ENCODE measurements around the gene ABCC1. TPM values are rescaled to one million over a fixed set of nuclear protein-coding genes. Genes with fewer than 3 reads are reported as not detected.

ABCC1 gene
- total RNA-seq, result 10 to 100 TPM; 64.5 to 67.6 TPM

DNA sequence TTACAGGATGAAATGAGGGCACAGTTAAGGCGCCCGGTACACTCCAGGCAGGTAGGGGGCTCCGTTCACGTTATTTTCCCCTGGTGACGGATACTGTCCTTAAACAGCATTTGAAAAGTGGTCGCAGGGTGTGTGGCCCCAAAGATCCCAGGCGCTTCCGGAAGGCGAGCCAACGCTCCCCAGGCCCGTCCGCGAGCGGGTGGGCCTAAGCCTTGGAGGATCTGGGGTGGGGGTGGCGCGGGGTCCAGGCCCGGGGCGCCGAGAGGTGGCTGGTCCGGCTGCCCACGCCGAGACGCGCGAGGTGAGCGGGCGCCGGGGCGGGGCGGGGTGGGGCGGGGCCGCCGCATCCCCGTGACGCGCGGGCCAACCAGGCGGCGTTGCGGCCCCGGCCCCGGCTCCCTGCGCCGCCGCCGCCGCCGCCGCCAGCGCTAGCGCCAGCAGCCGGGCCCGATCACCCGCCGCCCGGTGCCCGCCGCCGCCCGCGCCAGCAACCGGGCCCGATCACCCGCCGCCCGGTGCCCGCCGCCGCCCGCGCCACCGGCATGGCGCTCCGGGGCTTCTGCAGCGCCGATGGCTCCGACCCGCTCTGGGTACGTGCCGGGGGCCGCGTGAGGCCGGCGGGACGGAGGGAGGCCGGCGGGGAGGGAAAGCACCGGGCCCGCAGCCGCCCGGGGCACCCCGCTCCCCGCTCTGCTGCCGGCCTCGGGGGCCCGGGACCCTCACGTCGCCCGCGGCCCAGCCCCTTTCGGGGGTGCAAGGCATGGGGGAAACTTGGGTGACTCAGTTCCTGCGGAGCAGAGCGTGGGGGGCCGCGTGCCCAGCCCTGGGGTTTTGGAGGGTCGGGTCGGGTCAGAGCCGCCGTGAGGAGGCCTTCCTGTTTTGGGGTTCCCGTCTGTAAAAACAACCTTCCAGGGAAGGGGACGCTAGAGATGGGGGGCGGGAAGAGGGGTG lies at the start of gene ABCC1:
Gene ABCC1 (plus strand): TSS at position 407 of the 951 bp plus-strand sequence. CDS start 136 bp downstream, at position 543.
- Mint-ChIP-seq H3K4me1 (ENCODE audit: low read depth) (peaks cover 47% of the 10 kb centered on the region), H3K36me3 (ENCODE audit: low read depth) (peaks cover 30% of the 10 kb centered on the region), H3K9me3 (no peaks in the 10 kb centered on the region), H3K27me3 (no peaks in the 10 kb centered on the region), H3K4me3 (peak within 1 kb of the TSS; percentile 85), H3K27ac (peak within 1 kb of the TSS; percentile 99)
- intact Hi-C loops (cut with micrococcal nuclease), result loop anchor here (5.0 kb wide), 1 partner anchor 62 kb away; the partner anchor contains the start of gene CEP20
- POLR2A ChIA-PET, result interaction anchor here (0.7 to 3.0 kb wide), 4 partner anchors 10 to 398 kb away, joined by 3 to 32 read pairs (median 6); partner anchors contain the start of gene CEP20
- TF ChIP-seq, protein P1, sequence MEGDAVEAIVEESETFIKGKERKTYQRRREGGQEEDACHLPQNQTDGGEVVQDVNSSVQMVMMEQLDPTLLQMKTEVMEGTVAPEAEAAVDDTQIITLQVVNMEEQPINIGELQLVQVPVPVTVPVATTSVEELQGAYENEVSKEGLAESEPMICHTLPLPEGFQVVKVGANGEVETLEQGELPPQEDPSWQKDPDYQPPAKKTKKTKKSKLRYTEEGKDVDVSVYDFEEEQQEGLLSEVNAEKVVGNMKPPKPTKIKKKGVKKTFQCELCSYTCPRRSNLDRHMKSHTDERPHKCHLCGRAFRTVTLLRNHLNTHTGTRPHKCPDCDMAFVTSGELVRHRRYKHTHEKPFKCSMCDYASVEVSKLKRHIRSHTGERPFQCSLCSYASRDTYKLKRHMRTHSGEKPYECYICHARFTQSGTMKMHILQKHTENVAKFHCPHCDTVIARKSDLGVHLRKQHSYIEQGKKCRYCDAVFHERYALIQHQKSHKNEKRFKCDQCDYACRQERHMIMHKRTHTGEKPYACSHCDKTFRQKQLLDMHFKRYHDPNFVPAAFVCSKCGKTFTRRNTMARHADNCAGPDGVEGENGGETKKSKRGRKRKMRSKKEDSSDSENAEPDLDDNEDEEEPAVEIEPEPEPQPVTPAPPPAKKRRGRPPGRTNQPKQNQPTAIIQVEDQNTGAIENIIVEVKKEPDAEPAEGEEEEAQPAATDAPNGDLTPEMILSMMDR (IDR thresholded peaks at IDR 0.05), result no peak
- DNase-seq (peak; percentile 82), ATAC-seq (peak; percentile 67)
- CTCF ChIA-PET, result interaction anchor here (1.1 kb wide), 1 partner anchor 10 kb away, joined by 3 read pairs; no protein-coding TSS in a partner anchor

DNA sequence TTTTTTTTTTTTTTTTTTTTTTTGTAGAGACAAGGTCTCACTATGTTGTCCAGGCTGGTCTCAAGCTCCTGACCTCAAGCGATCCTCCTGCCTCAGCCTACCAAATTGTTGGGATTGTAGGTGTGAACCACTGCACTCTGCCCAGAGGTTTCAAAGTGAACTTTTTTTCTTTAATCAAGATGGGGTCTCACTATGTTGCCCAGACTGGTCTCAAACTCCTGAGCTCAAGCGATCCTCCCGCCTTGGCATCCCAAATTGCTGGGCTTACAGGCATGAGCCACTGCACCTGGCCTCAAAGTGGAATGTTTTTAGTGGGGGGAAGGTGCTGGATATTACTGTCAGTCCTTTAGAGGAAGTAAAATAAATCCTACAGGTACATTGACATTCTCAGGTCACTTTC lies 49.1 kb upstream of the ABCC1 start:
- Mint-ChIP-seq H3K27ac (no peak overlapping the region), H3K36me3 (ENCODE audit: low read depth) (no peaks in the 10 kb centered on the region), H3K27me3 (no peaks in the 10 kb centered on the region), H3K4me1 (ENCODE audit: low read depth) (peaks cover 23% of the 10 kb centered on the region), H3K4me3 (no peak overlapping the region), H3K9me3 (no peaks in the 10 kb centered on the region)
- intact Hi-C loops (cut with micrococcal nuclease), result no loop called here
- POLR2A ChIA-PET, result interaction anchor here (1.0 kb wide), 1 partner anchor 12 kb away, joined by 5 read pairs; the partner anchor contains the start of gene CEP20
- TF ChIP-seq, protein P1 (IDR thresholded peaks at IDR 0.05), result no peak
- DNase-seq, result no peak
- ATAC-seq, result no peak
- CTCF ChIA-PET, result interaction anchor here (1.0 kb wide), 1 partner anchor 26 kb away, joined by 3 read pairs; no protein-coding TSS in a partner anchor

DNA sequence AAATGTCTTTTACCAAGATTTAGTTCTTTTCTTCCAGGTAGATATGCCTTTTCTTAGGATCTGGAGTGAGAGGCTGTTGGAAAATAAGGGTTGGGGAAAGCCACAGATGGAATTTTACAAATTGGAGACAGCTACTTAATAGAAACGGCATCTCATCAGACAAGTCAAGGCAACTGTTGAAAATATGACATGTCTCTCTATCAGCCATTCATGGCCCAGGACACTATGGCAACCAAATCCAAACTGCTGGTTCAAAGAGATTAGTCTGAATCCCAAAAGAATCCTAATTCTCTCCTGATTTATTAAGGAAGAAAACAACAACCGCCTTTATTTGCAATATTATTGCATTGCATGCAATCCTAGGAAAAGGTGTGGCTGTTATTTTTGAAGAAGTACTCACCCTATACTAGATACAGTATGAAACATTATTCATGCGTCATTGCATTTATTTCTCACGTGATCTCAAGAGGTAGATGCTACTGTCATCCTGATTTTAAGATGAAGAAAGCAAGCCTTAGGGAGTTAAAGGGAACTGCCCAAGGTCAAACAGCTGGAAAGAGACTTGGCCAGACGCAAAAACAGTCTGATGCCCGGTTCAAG lies 48.4 kb upstream of the ABCC1 start:
- H3K27ac Mint-ChIP-seq, result no peak overlapping the region
- H3K36me3 Mint-ChIP-seq (ENCODE audit: low read depth), result no peaks in the 10 kb centered on the region
- ATAC-seq, result no peak
- H3K27me3 Mint-ChIP-seq, result no peaks in the 10 kb centered on the region
- intact Hi-C loops (cut with micrococcal nuclease), result no loop called here
- POLR2A ChIA-PET, result interaction anchor here (0.6 kb wide), 1 partner anchor 60 kb away, joined by 3 read pairs; no protein-coding TSS in a partner anchor
- no peak overlapping the region for H3K4me3 Mint-ChIP-seq
- no peaks in the 10 kb centered on the region for H3K9me3 Mint-ChIP-seq
- peaks cover 23% of the 10 kb centered on the region for H3K4me1 Mint-ChIP-seq (ENCODE audit: low read depth)
- DNase-seq, result no peak
- CTCF ChIA-PET, result interaction anchor here (1.0 kb wide), 1 partner anchor 26 kb away, joined by 3 read pairs; no protein-coding TSS in a partner anchor
- TF ChIP-seq, protein P1 (IDR thresholded peaks at IDR 0.05), result no peak

DNA sequence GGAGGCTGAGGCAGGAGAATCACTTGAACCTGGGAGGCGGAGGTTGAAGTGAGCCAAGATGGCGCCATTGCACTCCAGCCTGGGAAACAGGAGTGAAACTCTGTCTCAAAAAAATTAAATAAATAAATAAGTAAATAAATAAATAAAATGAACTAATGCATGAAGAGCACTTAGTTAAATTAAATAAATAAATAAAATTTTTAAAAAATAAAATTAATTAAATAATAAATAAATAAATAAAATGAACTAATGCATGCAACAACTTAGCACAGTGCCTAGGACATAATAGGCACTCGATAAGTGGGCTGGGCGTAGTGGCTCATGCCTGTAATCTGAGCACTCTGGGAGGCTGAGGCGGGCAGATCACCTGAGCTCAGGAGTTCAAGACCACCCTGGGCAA lies 45.5 kb upstream of the ABCC1 start:
- POLR2A ChIA-PET, result no interaction called here
- ATAC-seq (no peak), DNase-seq (no peak)

More for the DNA sequence above, 45.5 kb upstream of the ABCC1 start:
- Mint-ChIP-seq H3K4me3 (no peak overlapping the region), H3K4me1 (ENCODE audit: low read depth) (peaks cover 14% of the 10 kb centered on the region), H3K27me3 (no peaks in the 10 kb centered on the region), H3K27ac (no peak overlapping the region), H3K9me3 (no peaks in the 10 kb centered on the region), H3K36me3 (ENCODE audit: low read depth) (no peaks in the 10 kb centered on the region)
- intact Hi-C loops (cut with micrococcal nuclease), result no loop called here
- CTCF ChIA-PET, result no interaction called here
- TF ChIP-seq, protein P1 (IDR thresholded peaks at IDR 0.05), result no peak

Measured in activated CD8-positive, alpha-beta T cell treated with anti-CD3 and anti-CD28 coated beads for 36 hours (primary cell).